GM18502 (cell line): ENCODE data around the gene ANXA3.
"Not testable (repeated sequence)": the region's sequence is repeated elsewhere in the genome, so short reads cannot be mapped to it uniquely, and the experiment has no call there.

Source experiments
- ATAC-seq: cut with Tn5 transposase; IDR thresholded peaks from one replicate; pipeline ENCODE4 v1.9.1; 2021; ENCODE audit warnings: mild to moderate bottlenecking; ENCODE audit not compliant: unreplicated experiment, poor library complexity

ANXA3 gene

DNA sequence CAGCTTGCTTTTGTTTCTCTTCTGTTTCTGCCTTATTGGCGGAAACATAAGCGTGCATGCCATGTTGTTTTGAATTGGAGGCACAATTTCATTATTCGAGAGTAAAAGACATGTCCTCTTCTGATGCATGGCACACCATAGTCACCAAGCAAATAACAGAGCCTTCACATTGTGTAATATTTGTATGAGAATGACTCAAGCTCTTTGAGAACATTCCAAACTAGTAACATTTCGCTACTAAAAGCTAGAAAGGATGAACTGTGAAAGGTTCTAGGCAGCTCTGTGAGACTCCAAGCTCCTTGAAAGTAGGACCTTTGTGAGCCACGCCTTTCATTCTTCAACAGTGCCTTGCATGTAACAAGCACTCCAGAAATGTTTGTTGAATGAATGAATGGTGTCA is 9.2 kb upstream of the ANXA3 start:
- ATAC-seq = no peak

DNA sequence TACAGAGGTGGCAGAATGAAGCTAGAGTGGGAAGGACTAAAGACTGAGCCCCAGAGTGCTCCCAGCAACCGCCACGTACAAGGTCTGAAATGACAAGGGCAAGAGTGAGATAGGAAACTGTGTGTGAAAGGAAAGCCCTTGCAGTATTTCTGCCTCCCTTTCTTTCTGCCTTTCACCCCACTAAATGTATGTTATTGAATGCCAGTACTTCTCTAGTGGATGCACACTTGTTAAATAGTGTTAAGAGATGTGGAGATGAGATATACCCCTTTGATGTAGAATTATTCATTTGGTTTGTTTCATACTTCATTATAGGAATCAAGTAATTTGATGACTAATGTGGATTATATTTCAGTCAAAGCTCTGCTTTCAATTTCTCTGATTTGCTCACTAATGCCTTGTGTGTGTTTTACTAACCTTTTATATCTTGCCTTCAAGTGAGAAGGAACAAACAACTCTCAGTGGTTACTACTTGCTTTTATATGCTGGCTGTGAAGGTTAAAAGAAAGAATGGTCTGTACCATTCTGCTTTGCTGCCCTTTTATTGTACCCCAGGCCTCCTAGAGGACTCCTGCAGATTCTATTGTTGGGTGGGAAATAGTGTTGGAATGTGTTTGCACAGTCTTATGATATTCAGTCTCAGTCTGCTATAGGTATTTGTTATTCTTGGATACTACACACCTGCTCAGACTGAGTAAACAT is 8.0 kb upstream of the ANXA3 start:
- ATAC-seq = no peak

DNA sequence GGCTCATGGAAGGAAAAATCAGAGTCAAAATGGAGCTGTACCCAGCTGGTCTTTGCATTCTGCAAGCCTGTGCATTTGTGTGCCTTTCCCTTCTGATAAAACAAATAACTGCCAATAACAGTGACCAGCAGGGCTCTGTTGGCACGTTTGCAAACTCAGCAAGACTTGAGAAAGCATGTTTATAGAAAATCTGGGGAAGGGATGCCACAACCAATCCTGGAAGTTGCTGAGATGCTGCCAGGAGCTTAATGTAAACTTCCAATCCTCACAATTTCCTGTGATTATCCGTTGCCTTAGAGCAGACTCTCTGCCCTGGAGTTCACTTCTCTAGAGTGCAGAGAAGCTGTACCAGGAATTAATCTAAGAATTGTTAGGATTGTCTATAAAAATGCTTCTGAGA is 6.9 kb upstream of the ANXA3 start:
- no peak for ATAC-seq

DNA sequence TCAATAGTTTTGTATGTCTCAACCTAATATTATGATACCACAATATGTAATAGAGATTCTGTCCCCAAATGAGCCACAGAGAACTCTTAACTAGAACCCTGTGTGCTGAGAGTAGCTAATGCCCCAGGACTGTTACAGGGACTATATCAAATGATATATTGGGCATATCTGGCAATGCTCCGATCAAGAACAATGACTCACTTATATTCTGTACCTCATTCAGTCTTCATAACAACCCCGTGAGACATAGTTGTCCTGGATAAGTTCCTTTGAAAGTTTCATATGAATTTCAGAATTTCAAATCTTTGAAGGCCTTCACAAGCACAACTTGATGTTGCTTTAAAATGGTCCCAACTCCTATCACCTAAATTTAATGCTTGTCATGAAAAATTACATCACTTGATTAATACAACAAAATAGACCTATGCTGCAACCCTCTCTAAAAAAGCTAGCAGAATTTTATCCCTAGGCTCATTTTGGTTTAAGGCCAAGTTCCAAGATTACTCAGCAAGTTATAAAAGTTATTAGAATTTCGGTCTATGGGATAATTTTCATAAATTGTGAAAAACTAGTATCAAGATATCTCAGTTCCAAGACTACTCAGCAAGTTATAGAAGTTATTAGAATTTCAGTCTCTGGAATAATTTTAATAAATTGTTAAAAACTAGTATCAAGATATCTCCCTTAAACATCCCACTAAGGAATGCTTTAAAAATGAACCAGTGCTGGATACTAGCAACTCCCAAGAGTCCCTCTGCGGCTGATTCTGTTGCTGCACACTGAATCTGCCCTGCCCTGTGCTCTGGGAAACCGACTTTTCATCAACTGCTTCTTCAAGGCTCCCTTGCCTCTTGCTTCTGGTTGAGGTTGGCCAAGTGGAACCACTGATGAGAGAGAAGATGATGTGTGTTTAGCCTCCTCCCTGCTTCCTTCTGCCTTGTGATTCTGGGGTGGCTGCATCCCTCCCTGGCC is 6.0 kb upstream of the ANXA3 start:
- no peak for ATAC-seq

DNA sequence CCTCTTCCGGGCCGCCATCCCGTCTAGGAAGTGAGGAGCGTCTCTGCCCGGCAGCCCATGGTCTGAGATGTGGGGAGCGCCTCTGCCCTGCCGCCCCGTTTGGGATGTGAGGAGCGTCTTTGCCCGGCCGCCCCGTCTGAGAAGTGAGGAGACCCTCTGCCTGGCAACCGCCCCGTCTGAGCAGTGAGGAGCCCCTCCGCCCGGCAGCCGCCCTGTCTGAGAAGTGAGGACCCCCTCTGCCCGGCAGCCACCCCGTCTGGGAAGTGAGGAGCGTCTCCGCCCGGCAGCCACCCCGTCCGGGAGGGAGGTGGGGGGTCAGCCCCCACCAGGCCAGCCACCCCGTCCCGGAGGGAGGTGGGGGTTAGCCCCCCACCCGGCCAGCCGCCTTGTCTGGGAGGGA is 3.7 kb upstream of the ANXA3 start:
- ATAC-seq = not testable (repeated sequence)

DNA sequence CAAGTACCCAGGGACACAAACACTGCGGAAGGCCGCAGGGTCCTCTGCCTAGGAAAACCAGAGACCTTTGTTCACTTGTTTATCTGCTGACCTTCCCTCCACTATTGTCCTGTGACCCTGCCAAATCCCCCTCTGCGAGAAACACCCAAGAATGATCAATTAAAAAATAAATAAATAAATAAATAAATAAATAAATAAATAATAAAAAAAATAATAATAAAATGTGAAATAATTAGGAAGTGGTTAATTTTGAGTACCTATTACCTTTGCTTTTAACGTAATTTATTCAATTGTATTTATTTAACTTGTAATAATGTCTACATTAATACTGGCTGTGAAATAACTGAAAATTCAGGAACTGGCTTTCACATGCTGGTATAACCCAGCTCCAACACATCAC is 2.7 kb upstream of the ANXA3 start:
- ATAC-seq = not testable (repeated sequence)

DNA sequence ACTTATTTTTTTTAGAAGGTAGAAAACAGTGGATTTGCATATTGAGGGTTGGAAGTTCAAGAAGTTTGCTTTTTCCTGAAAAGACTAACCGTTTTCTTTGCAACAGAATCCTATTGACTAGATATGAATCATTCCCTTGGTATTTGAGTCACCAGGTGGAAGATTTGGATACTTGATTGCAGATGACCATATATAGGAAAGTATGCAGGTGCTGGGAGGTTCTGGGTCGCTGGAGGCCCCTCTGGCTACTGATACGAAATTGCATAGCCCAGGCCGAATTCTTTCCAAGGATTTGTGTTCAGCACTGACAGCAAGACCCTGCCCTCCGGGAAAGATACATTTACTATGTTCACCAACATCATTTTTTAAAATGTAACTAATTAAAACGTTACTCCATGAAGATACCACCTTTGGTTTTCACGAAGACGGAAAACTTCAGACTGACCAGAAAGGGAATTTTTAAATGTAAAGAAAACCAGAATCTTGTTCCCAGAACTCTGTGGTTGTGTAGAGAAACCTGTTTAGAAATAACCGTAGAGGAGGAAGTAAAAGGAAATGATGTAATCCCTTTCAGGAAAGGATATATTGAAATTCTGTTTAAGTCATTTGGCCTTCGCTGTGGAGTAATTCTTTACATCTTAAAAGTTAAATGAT is 946 bp downstream of the ANXA3 start:
- no peak for ATAC-seq

DNA sequence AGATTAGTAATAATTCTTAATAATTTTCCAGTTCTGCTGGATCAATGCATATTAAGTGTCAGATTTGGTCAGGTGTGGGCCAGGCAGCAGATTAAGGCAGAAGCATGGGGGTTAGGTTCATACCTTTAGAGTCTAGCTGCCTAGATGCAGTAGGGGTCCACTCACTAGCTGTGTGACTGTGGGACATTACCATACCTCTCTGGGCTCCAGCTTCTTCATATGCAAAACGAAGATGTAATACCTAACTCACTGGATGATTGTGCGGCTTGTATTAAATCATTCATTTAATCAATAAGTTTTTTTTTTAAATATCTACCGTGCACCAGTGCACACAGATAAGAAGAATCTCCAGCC is 1.4 kb downstream of the ANXA3 start:
- ATAC-seq = no peak

DNA sequence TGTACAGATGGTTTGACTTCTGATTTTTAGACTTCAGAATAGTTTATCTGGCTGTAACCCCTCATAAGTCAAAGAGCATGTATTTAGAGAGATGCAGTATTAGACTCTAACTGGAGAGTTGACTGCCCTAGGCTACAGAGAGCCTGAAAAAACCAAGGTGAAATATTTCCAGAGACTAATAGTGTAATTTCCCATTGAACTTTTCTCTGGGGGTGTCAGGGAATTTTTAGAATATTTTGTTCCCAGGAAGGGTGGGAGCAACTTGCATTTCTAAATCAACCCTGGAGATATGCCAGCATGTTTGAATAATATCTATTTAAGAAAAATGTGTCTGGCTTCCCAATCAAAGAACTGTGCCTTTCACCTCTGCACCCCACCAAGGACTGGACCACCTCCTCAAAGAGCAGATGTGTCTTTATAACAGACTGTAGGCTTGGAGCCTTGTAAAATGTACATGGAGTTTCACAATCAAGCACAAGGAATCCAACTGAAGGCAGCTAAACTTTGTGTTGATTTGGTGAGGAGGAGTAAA is 2.0 kb downstream of the ANXA3 start:
- no peak for ATAC-seq

DNA sequence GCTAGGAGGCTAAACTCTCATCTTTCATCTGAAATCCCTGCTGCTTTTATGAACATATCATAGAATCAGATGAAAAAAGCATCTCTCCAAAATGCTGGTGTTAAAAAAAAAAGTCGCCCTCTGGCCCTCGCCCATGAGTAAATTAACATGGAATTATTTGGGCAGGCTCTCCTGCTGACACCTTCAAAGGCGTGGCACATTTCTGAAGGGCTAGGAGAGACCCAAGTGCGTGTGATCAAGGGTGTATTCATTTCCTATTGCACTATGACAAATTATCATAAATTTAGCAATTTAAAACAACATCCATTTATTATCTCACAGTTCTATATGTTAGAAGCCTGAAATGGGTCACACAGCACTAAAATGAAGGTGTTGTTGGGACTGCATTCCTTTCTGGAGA is 5.1 kb downstream of the ANXA3 start:
- ATAC-seq = no peak

DNA sequence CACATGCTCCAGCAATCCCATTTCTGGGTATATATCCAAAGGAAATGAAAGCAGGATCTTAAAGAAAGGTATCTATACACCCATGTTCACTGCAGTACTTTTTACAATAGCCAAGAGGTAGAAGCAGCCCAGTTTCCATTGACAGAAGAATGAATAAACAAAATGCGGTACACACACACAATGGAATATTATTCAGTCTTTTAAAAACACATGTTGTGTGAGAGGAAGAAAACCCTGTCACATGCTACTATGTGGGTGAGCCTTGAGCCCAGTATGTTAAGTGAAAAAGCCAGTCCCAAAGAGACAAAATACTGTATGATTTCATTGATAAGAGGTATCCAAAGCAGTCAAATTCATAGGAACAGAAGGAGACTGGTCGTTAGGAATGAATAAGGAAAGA is 6.3 kb downstream of the ANXA3 start:
- no peak for ATAC-seq

DNA sequence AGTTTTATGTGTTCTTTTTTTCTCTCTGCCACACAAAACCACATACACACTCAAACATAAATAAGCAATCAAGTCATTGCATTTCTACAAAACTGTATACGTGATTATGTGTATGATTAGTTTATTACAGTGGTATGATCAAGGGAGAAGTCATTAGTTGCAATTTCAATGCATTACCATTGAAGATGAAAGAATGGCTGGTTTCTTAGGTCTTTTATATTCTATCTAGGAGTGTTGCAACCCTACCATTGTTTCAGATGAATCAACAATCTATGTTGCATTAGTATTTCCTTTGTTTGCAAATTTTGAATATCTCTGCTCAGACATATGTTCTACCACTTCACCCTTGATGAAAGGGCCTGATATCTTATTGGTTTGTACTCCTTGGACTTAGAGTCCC is 6.8 kb downstream of the ANXA3 start:
- no peak for ATAC-seq

DNA sequence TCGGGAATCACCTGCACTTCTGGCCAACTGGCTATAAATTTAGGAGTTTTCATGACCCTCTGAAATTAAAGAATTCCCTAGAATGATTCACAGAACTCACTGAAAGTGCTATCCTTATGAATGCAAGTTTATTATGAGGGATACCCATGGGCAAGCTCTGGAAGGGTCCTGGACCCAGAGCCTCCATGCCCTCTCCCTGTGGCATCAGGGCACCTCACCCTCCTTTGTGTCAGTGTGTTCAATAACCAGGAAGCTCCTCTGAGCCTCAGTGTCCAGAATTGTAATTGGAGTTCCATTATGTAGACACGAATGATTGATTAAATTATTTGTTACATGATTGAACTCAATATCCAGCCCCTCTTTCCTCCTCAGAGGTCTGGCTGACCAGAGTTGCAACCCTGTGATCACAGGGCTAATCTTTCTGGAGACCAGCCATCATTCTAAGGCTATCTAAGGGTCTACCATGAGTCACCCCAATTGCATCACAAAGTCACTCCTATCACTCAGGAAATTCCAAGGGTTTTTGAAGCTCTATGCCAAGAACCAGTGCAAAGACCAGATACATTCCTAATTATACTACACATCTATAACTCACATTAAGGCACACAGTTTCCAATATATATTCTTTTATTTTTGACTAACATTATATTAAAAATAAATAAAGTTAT is 8.9 kb downstream of the ANXA3 start:
- ATAC-seq = no peak

DNA sequence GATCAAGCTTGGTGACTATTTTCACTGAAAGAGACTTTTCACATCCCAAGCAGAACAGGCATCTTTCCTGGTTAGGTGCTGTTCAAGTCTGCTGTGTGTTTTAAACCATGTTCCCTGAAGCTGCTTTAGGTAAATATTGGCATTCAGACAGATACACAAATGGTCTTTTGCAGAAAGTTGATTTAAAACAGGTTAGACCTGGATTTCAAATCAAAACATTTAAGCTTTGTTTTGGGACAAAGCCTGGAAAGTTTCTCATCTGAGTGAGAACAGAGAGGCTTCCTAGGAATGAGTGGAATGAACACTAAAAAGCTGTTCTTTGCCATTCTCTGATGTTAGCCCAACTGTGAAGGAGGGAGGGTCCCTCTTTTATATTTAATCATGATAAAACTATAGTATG is 10.1 kb downstream of the ANXA3 start:
- ATAC-seq = no peak

DNA sequence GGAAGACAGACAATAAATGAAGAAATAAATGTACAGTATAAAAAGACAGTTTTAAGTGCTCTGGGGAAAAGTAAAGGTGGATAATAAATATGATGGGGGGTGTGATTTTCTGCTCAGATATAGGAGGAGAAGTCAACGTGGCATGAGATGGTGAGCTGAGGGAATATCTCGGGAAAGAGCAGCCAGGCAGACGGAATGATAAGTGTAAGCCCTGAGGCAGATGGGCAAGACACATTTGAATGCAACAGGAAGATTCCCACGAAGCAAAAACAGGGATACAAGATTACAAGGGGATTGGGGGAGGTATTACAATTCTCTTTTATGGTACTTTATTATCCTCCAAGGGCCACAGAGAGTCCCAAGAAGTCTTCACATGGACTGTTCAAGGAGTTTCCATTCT is 11.1 kb downstream of the ANXA3 start:
- ATAC-seq = no peak

DNA sequence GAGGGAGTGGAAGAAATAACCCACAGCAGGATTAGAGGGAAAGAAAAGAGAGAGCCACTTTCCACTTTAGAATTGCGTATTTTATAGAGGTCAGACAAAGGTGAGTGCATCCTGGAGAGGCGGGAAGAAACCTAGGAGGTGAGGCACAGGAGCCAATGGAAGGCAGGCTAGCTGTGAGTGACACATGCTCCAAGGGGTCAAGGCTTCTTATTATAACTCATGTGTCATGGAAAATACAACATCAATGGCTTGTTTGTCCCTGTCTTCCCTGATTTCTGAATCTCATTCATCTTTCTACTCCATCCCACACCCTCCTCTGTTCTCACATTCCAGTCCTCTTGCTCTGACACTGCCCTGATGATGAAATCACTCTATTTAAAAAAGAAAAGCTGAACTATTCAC is 14.4 kb downstream of the ANXA3 start:
- ATAC-seq = no peak

DNA sequence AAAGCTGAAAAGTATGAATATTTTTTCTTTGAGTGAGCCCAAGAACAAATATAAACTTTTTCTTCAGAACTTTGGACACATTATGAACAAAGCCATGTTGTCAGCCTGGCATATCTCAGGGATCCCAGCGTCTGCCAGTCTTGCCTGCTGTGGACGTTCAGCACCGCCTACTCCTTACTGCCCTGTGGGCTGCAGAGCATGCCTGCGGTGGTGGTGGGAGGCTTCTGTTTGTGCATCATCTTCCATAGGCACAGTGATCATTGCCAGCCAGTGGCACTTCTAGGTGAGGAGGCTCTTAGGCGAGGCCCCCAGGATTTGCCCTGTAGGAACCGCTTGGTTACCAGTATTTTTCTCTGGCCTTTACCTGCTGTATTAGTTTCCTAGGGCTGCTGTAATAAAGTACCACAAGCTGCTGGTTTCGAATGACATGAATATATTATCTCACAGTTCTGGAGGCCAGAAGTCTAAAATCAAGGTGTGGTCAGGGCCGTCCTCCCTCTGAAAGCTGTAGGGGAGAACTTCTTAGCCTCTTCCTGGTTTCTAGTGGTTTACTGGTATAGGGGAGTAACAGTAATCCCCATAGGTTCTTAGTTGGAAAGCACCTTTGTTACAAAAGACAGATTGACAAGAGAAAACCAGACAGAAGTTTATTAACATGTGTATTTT is 15.4 kb downstream of the ANXA3 start:
- peak; percentile 76 for ATAC-seq

DNA sequence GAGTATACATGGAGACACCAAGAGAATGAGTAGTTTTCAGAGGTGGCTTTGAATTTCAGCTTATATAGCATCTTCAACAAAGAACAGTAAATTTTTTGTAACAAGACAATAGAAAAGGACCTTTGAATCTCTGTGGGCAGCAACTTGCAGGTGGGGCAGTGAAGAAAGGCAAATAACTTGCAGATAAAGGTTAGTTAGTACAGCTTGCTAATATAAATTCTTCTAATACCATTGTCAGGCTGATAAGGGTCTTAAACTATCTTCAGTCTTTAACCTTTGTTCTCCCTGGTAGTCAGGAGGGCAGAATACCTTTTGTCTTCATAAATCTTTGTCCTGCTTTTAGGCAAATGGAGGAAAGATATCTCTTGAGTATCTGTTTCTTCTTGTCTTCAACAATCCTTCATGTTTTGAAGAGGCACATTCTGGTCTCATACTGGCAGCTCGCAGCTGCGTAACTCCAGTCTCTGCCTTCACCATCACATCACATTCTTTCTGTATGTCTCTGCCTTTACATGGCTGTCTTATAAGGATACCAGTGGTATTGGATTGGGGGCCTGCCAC is 16.0 kb downstream of the ANXA3 start:
- ATAC-seq = no peak

DNA sequence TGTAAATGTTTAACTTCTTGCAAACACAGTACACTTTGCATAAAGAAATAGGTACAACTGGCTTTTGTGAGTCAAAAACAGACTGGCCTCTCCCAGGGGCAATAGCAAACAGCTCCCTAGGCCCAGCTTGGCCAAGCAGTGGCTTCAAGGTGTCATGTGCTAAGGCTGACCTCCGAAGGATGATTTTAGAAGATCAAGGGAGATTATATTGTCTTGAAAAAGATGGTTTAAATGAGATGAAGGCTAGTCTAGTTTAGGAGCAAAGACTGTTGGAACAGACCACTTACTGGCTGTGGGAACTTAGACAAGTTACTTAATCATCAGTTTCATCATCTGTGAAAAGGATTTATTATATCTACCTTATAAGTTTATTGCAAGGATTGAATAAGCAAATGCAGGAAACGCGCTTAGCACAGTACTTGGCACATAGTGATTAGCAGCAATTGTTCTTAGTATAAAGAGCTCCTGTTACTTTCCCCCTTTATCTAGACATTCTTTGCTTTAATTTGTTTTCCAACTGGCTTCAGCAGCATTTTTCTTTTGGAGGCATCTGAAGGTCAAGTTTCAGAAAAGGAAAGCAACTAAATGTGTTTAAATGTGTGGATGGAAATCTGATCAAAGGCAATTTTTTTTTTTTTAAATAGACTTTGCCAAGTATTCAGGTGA is 17.2 kb downstream of the ANXA3 start:
- ATAC-seq = peak; percentile 53
